Subcutaneous adipose tissue (tissue), 4 donors: ENCODE results near the gene ZNF407. TPM values are rescaled to one million over a fixed set of nuclear protein-coding genes. Genes with fewer than 3 reads are reported as not detected.

Experiments
- CTCF ChIP-seq: fragments of 450-650 bp; IDR thresholded peaks from one replicate; pipeline ENCODE4 v1.5.1; 2016; ENCODE audit warnings: low read depth, mild to moderate bottlenecking, control low read depth, antibody characterized with exemption, moderate library complexity
- total RNA-seq, 4 donors: library from RNA; depleted of rRNA; stranded (reverse); fragments of >200 nt; gene quantifications; one replicate each; pipeline ENCODE4 v1.1.0, GENCODE V29; 2016

The ZNF407 gene
- total RNA-seq, 4 donors from 2014 or later: 16.0 to 24.3 (median 19.6) TPM

GRCh38 chr18:74849301-74849700 lies 251.6 kb downstream of the ZNF407 start:
- TF ChIP-seq CTCF: no peak

- TF ChIP-seq CTCF: no peak
Measured at GRCh38 chr18:74856434-74856833, 258.8 kb downstream of the ZNF407 start.

- TF ChIP-seq CTCF: no peak
Measured at GRCh38 chr18:74856928-74857327, 259.3 kb downstream of the ZNF407 start.

GRCh38 chr18:74857901-74858300 lies 260.2 kb downstream of the ZNF407 start:
- no peak for TF ChIP-seq CTCF

GRCh38 chr18:74861154-74861553 lies 263.5 kb downstream of the ZNF407 start:
- no peak for TF ChIP-seq CTCF

GRCh38 chr18:74862094-74862493 lies 264.4 kb downstream of the ZNF407 start:
- no peak for TF ChIP-seq CTCF

GRCh38 chr18:74866577-74866976 lies 268.9 kb downstream of the ZNF407 start:
- no peak for TF ChIP-seq CTCF

GRCh38 chr18:74868461-74868860 lies 270.8 kb downstream of the ZNF407 start:
- no peak for TF ChIP-seq CTCF
